VCaP (cell line): ENCODE data around the gene EIF4ENIF1.

ENCODE experiments used
- H3K27ac ChIP-seq: fragments of 450-650 bp; 2 replicates; pipeline ENCODE4 v1.5.1; 2017
- TF ChIP-seq, protein P1 (sequence below): fragments of 450-650 bp; conservative IDR thresholded peaks from 2 replicates; pipeline ENCODE4 v1.5.1; 2017; ENCODE audit warnings: mild to moderate bottlenecking, moderate library complexity

Gene EIF4ENIF1, protein sequence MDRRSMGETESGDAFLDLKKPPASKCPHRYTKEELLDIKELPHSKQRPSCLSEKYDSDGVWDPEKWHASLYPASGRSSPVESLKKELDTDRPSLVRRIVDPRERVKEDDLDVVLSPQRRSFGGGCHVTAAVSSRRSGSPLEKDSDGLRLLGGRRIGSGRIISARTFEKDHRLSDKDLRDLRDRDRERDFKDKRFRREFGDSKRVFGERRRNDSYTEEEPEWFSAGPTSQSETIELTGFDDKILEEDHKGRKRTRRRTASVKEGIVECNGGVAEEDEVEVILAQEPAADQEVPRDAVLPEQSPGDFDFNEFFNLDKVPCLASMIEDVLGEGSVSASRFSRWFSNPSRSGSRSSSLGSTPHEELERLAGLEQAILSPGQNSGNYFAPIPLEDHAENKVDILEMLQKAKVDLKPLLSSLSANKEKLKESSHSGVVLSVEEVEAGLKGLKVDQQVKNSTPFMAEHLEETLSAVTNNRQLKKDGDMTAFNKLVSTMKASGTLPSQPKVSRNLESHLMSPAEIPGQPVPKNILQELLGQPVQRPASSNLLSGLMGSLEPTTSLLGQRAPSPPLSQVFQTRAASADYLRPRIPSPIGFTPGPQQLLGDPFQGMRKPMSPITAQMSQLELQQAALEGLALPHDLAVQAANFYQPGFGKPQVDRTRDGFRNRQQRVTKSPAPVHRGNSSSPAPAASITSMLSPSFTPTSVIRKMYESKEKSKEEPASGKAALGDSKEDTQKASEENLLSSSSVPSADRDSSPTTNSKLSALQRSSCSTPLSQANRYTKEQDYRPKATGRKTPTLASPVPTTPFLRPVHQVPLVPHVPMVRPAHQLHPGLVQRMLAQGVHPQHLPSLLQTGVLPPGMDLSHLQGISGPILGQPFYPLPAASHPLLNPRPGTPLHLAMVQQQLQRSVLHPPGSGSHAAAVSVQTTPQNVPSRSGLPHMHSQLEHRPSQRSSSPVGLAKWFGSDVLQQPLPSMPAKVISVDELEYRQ

DNA sequence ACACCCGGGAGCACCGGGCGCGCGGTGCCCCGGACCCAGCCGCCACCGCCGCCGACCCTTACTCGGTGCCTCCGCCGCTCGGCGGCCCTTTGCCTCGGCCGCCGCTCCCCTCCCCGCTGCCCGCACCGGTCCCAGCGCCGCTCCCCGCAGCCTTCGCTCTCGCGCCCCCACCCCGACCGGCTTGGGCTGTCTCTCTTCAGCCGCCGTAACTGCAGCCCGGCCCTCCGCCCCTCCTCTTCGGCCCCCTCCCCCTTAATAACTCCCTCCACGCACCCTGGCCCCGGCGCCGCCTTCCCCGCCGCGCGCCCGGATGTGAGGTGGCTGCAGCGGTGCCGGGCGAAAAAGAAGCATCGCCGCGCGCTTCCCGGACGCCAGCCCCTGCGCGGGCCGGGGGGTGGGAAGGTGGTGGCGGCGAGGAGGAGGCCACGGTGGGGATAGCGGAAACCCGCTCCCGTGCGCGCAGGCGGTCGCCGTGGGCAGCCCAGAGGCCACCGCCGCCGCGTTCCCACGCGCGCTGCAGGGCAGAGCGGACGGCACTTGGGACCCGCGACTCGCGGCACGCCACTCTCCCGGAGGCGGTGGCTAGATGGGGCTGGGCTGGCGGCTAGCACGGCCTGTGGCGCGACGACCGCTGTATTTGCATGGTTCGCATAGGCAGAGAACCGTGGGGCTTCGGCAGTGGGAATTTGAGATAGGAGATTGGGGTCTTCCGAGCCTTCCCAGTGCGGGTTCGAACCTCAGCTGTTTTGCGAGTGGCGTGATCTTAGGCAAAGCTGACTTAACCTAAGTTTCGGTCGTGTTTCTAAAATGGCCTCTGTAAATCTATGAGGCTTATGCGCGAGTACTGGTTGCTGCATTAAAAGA lies at the start of gene EIF4ENIF1:
TSS of gene EIF4ENIF1 (minus strand) at position 211 of the 864 bp plus-strand sequence. CDS start 1,124 bp downstream, outside the sequence.
- TF ChIP-seq, protein P1, sequence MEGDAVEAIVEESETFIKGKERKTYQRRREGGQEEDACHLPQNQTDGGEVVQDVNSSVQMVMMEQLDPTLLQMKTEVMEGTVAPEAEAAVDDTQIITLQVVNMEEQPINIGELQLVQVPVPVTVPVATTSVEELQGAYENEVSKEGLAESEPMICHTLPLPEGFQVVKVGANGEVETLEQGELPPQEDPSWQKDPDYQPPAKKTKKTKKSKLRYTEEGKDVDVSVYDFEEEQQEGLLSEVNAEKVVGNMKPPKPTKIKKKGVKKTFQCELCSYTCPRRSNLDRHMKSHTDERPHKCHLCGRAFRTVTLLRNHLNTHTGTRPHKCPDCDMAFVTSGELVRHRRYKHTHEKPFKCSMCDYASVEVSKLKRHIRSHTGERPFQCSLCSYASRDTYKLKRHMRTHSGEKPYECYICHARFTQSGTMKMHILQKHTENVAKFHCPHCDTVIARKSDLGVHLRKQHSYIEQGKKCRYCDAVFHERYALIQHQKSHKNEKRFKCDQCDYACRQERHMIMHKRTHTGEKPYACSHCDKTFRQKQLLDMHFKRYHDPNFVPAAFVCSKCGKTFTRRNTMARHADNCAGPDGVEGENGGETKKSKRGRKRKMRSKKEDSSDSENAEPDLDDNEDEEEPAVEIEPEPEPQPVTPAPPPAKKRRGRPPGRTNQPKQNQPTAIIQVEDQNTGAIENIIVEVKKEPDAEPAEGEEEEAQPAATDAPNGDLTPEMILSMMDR = no peak
- peak within 1 kb of the TSS; percentile 95 for H3K27ac ChIP-seq

DNA sequence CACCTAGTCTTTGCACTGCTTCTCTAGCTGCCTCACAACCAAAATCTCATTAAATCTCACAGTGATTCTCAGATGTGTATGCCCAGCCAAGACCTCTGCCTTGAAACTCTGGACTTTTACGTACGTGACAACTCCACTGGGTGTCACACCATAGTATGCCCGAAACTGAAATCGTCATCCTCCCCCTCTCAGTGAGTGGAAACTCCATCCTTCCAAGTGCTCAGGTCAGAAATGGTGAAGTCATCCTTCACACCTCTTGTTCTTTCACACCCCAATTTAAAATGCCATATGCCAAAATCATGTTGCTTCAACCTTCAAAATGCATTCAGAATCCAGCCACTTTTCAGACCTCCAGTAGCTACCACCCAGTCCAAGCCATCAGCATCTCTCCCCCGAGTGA lies 49.2 kb upstream of the EIF4ENIF1 start:
- H3K27ac ChIP-seq = no peak overlapping the region
- TF ChIP-seq, protein P1 = no peak

DNA sequence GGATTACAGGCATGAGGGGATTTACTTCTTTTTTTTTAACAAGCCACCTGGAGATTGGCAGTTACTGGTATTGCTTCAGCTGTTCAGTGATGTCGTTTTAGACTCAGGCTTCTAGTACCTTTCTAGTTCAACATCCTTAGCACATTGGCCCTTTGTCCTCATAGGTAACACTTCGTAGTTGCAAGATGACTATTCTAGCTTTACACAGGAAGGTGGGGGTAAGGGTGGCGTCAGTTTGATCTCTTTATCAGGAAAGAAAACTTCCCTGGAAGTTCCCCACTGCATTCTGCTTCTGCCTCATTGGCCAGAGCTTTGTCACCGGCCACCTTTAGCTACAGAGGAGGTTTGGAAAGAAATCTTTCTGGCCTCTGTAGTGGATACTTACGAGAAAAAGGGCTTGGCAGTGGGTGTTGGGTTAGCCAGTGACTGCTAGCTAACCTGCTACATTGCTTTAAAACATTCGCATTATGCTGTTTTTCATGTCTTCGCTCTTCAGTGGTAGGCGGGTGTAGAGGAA lies 47.4 kb upstream of the EIF4ENIF1 start:
- no peak overlapping the region for H3K27ac ChIP-seq
- TF ChIP-seq, protein P1 = no peak

DNA sequence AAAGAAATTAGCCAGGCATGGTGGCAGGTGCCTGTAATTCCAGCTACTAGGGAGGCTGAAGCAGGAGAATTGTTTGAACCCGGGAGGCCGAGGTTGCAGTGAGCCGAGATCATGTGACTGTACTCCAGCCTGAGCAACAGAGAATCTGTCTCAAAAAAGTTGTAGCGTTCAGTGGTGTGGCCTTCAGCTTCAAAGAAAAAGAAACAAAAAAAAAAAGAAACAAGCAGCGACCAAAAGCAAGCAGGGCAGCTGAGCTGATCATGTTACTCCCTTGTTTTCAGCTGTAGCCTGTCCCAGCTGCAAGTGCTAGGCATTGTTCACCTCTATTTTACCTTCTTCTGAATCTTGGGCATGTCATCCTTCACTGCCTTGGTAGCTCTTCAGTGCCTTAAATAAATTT lies 43.7 kb upstream of the EIF4ENIF1 start:
- H3K27ac ChIP-seq = peak overlapping the region; percentile 72; the same call in 1 of the 2 replicates
- TF ChIP-seq, protein P1 = no peak

DNA sequence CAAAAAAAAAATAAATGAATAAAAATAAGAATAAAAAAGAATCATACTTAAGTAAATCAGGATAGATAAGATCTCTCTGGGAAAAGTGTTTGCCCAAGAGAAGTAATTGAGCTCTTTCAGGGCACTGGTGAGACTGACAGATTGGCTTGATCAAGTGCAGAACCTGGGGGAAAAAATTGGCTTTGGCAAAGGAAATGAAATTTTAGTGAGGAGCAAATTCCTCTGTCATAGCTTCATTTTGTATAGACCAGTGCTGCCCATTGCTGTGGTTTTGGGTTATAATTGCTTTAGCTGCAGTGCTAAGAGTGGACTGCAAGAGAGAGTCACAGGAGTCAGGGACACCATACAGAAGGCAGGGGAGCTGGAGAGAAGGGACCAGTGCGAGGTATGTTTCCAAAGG lies 42.4 kb upstream of the EIF4ENIF1 start:
- TF ChIP-seq, protein P1 = no peak
- peak overlapping the region; percentile 72 for H3K27ac ChIP-seq

DNA sequence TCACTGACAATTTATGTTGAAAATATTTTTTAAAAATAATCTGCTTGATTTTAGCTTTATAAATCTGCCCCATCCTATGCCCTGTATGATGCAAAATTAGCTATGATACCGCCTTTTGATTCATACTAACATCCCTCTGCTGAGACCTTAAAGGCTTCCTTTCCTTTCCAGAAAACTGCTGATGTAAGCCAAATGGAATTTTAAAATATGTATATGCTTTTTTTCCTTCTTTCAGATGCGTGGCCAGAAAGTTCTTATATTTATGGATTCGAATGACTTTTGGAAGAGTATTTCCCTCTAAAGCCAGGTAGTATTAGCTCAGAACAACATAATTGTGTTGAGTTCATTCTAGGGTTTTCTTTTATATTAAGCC lies 41.2 kb upstream of the EIF4ENIF1 start:
- H3K27ac ChIP-seq = peak overlapping the region; percentile 72
- TF ChIP-seq, protein P1 = no peak
